GM20000 (cell line): ENCODE results near the gene NECTIN4.

Experiments used
- DNase-seq: peaks from one replicate; pipeline ENCODE4 v3.0.0; 2012; ENCODE audit warnings: low spot score
- CTCF ChIP-seq: IDR thresholded peaks from 2 replicates; pipeline ENCODE4 v1.5.1; 2012; ENCODE audit warnings: mild to moderate bottlenecking, control low read depth; ENCODE audit errors: extremely low read depth, missing control alignments

The NECTIN4 gene

GRCh38 chr1:161086457-161086856 is 2.9 kb downstream of the NECTIN4 start:
- TF ChIP-seq CTCF = no peak

GRCh38 chr1:161085165-161085564 is 4.2 kb downstream of the NECTIN4 start:
- DNase-seq = no peak
- TF ChIP-seq CTCF = no peak

More at GRCh38 chr1:161086457-161086856, 2.9 kb downstream of the NECTIN4 start:
- DNase-seq = no peak

GRCh38 chr1:161084597-161084988 is 4.8 kb downstream of the NECTIN4 start:
- no peak for DNase-seq
- no peak for TF ChIP-seq CTCF

- no peak for DNase-seq
- no peak for TF ChIP-seq CTCF
These were observed 5.4 kb downstream of the NECTIN4 start for GRCh38 chr1:161083748-161084596.

GRCh38 chr1:161082996-161083747 is 6.2 kb downstream of the NECTIN4 start:
- no peak for DNase-seq

GRCh38 chr1:161082483-161082882 is 6.9 kb downstream of the NECTIN4 start:
- DNase-seq = no peak
- no peak for TF ChIP-seq CTCF

More at GRCh38 chr1:161082996-161083747, 6.2 kb downstream of the NECTIN4 start:
- no peak for TF ChIP-seq CTCF

GRCh38 chr1:161081519-161081918 is 7.8 kb downstream of the NECTIN4 start:
- DNase-seq = no peak
- no peak for TF ChIP-seq CTCF
